CD14-positive monocyte (primary cell): ENCODE measurements around the gene SRSF12. TPM values are rescaled to one million over a fixed set of nuclear protein-coding genes. Genes with fewer than 3 reads are reported as not detected.

ENCODE experiments used
- DNase-seq, 3 donors: peaks; one replicate each; pipeline ENCODE4 v3.0.0-alpha.2; 2011 to 2022
- H2AFZ ChIP-seq: 2 replicates; pipeline ENCODE4 v1.6.0; 2012; ENCODE audit warnings: mild to moderate bottlenecking, low read depth, low read length, inconsistent platforms; ENCODE audit not compliant: insufficient read depth, poor library complexity, severe bottlenecking
- H3K27ac ChIP-seq, 2 donors: 1 replicate in 1 of 2; 2 replicates in 1 of 2; pipeline ENCODE4 v1.5.1; 2012 to 2013; ENCODE audit warnings: low read length in 2 of 2, control low read depth in 1 of 2, inconsistent platforms in 1 of 2, low read depth in 1 of 2, mild to moderate bottlenecking in 1 of 2
- H3K27me3 ChIP-seq, 2 donors: one replicate each; pipeline versions ENCODE4 v1.6.0 to v1.6.1; 2011 to 2013; ENCODE audit warnings: low read length in 2 of 2; ENCODE audit not compliant: control insufficient read depth in 2 of 2, insufficient read depth in 2 of 2
- H3K36me3 ChIP-seq, 2 donors: replicated peaks in 1 of 2; 1 replicate in 1 of 2; 2 replicates in 1 of 2; pipeline versions ENCODE4 v1.5.1 to v1.6.1; 2012 to 2013; ENCODE audit warnings: low read length in 2 of 2, control low read depth in 1 of 2, inconsistent platforms in 1 of 2, mild to moderate bottlenecking in 1 of 2; ENCODE audit not compliant: insufficient read depth in 2 of 2, control insufficient read depth in 1 of 2
- H3K4me1 ChIP-seq, 2 donors: 1 replicate in 1 of 2; 2 replicates in 1 of 2; pipeline versions ENCODE4 v1.5.1 to v1.6.1; 2012 to 2013; ENCODE audit warnings: low read length in 2 of 2, control low read depth in 1 of 2, inconsistent platforms in 1 of 2, mild to moderate bottlenecking in 1 of 2, moderate library complexity in 1 of 2; ENCODE audit not compliant: insufficient read depth in 2 of 2, control insufficient read depth in 1 of 2
- H3K4me2 ChIP-seq: replicated peaks from 2 replicates; pipeline ENCODE3; 2012; ENCODE audit warnings: low read length, moderate library complexity, mild to moderate bottlenecking; ENCODE audit not compliant: poor library complexity, severe bottlenecking; ENCODE audit errors: extremely low read depth
- H3K4me3 ChIP-seq, 3 experiments: fragments of 200-600 bp in 1 of 3; sonication (generic) in 1 of 3; replicated peaks in 1 of 3; 1 replicate in 2 of 3; 2 replicates in 1 of 3; pipeline ENCODE4 v1.5.1; 2011 to 2013; ENCODE audit warnings: low read length in 3 of 3, mild to moderate bottlenecking in 3 of 3, control low read depth in 2 of 3, low read depth in 2 of 3, inconsistent platforms in 1 of 3, moderate library complexity in 1 of 3
- H3K79me2 ChIP-seq: 2 replicates; pipeline ENCODE4 v1.6.0; 2012; ENCODE audit warnings: mild to moderate bottlenecking, control low read depth, inconsistent platforms, low read length, moderate library complexity; ENCODE audit not compliant: insufficient read depth
- H3K9ac ChIP-seq: 2 replicates; pipeline ENCODE4 v1.6.0; 2017; ENCODE audit warnings: low read length, mild to moderate bottlenecking; ENCODE audit not compliant: insufficient read depth, poor library complexity, severe bottlenecking
- H3K9me3 ChIP-seq, 2 donors: replicated peaks in 1 of 2; 1 replicate in 1 of 2; 2 replicates in 1 of 2; pipeline versions ENCODE4 v1.5.1 to v1.6.1; 2012 to 2013; ENCODE audit warnings: low read length in 2 of 2, control low read depth in 1 of 2; ENCODE audit not compliant: control insufficient read depth in 1 of 2, insufficient read depth in 1 of 2
- H4K20me1 ChIP-seq: 2 replicates; pipeline ENCODE4 v1.6.0; 2012; ENCODE audit warnings: mild to moderate bottlenecking, low read length, control low read depth, moderate library complexity; ENCODE audit not compliant: insufficient read depth
- H3K27ac Mint-ChIP-seq, 7 donors: one replicate each; pipeline ENCODE4 v1.8.0; 2020; ENCODE audit warnings: mild to moderate bottlenecking in 7 of 7, mixed read lengths in 7 of 7, moderate library complexity in 6 of 7, inconsistent platforms in 2 of 7
- H3K27me3 Mint-ChIP-seq, 3 donors: one replicate each; pipeline ENCODE4 v1.8.0; 2021 to 2022; ENCODE audit warnings: low read depth in 3 of 3, mild to moderate bottlenecking in 3 of 3, mixed read lengths in 3 of 3, moderate library complexity in 3 of 3, inconsistent platforms in 1 of 3
- H3K36me3 Mint-ChIP-seq, 2 donors: one replicate each; pipeline ENCODE4 v1.8.0; 2020; ENCODE audit warnings: mixed read lengths in 2 of 2, inconsistent platforms in 1 of 2, mild to moderate bottlenecking in 1 of 2
- H3K4me1 Mint-ChIP-seq: one replicate; pipeline ENCODE4 v1.8.0; 2020; ENCODE audit warnings: mild to moderate bottlenecking, mixed read lengths
- H3K4me3 Mint-ChIP-seq, 2 donors: one replicate each; pipeline ENCODE4 v1.8.0; 2020; ENCODE audit warnings: mild to moderate bottlenecking in 2 of 2, mixed read lengths in 2 of 2, moderate library complexity in 1 of 2
- H3K9me3 Mint-ChIP-seq, 7 donors: one replicate each; pipeline ENCODE4 v1.8.0; 2020 to 2022; ENCODE audit warnings: mixed read lengths in 7 of 7, mild to moderate bottlenecking in 6 of 7, moderate library complexity in 6 of 7, inconsistent platforms in 2 of 7
- WGBS: methylation state at CpG from one replicate; pipeline ENCODE4 v1.1.5; 2013; ENCODE audit warnings: missing lambda C conversion rate; ENCODE audit not compliant: insufficient coverage; 5-methylcytosine and 5-hydroxymethylcytosine counted together
- intact Hi-C, 2 donors: fragments of 100-400 bp; cut with micrococcal nuclease; formaldehyde crosslinking; loops; one replicate each; pipeline versions ENCODE4 v1.15.0 to v1.15.1; 2023
- polyA plus RNA-seq, 3 donors: library from polyadenylated mRNA; depleted of rRNA in 1 of 3; unstranded in 2 of 3; stranded (reverse) in 1 of 3; fragments of 300-500 nt in 2 of 3; fragments of >200 nt in 1 of 3; fragmentation: Illumina TruSeq in 2 of 3; gene quantifications; 1 replicate in 2 of 3; 2 replicates in 1 of 3; pipeline ENCODE4 v1.2.3, GENCODE V29; 2012 to 2021
- small RNA-seq: library from RNA; depleted of rRNA; stranded (forward); fragments of <200 nt; gene quantifications from one replicate; pipeline ENCODE3, GENCODE V24; 2012; ENCODE audit warnings: low read depth; ENCODE audit not compliant: insufficient read length
- TF ChIP-seq, protein P1 (sequence below): fragments of 200-600 bp; IDR thresholded peaks from one replicate; pipeline ENCODE4 v1.8.0; 2022; ENCODE audit warnings: antibody characterized with exemption, mild to moderate bottlenecking

The SRSF12 gene
- polyA plus RNA-seq, 3 donors: 0.04 TPM; not detected in 2

DNA sequence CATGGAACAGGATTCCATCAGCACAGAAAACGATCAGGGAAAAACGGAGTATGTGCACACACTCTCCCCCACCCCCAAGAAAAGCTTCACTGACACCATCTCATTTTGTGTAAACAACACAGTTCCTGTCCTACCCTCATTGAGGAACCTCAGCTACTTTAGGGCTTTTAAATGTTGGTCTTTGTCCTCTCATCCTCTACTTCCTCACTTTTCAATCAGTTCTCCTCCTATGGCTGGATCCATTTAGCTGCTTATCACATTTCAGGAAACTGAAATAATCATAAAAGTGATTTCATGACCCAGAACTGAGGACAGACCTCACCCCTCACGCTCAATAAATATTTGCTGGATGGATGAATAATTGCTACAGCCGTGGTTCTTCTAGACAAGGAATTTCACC, 70.4 kb downstream of the SRSF12 start:
- TF ChIP-seq, protein P1, sequence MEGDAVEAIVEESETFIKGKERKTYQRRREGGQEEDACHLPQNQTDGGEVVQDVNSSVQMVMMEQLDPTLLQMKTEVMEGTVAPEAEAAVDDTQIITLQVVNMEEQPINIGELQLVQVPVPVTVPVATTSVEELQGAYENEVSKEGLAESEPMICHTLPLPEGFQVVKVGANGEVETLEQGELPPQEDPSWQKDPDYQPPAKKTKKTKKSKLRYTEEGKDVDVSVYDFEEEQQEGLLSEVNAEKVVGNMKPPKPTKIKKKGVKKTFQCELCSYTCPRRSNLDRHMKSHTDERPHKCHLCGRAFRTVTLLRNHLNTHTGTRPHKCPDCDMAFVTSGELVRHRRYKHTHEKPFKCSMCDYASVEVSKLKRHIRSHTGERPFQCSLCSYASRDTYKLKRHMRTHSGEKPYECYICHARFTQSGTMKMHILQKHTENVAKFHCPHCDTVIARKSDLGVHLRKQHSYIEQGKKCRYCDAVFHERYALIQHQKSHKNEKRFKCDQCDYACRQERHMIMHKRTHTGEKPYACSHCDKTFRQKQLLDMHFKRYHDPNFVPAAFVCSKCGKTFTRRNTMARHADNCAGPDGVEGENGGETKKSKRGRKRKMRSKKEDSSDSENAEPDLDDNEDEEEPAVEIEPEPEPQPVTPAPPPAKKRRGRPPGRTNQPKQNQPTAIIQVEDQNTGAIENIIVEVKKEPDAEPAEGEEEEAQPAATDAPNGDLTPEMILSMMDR: no peak
- Histone ChIP-seq H3K9ac (no peak overlapping the region), H3K9me3 (no peaks in the 10 kb centered on the region), H3K4me1 (peaks cover 35 to 48% of the 10 kb centered on the region in 2 donors), H3K27me3 (no peaks in the 10 kb centered on the region), H3K4me3 (no peak overlapping the region), H3K36me3 (no peaks in the 10 kb centered on the region), H4K20me1 (no peaks in the 10 kb centered on the region), H2AFZ (no peak overlapping the region), H3K4me2 (peak overlapping the region; percentile 23), H3K79me2 (no peaks in the 10 kb centered on the region), H3K27ac (peak overlapping the region in 1 of 2 donors; percentile 23)
- intact Hi-C loops: no loop called here
- Mint-ChIP-seq H3K4me3 (peak overlapping the region in 1 of 2 donors; percentile 57), H3K36me3 (no peaks in the 10 kb centered on the region), H3K9me3 (no peaks in the 10 kb centered on the region), H3K27me3 (peaks cover 0 to 4% (median 1%) of the 10 kb centered on the region in 3 donors), H3K4me1 (peaks cover 57% of the 10 kb centered on the region), H3K27ac (peak overlapping the region in 6 of 7 donors; percentile 45 to 71 (median 60))
- 28% methylated on average over 2 of the region's 4 CpGs for WGBS
- DNase-seq: peak in 2 of 3 donors; percentile 16 to 38

Small RNAs within 50 kb of the gene (small RNA-seq; reads per million reads assigned to genes)
- gene RN7SL336P (not detected), gene RNU2-61P (2.1 reads per million)

Other genes with a start within 250 kb of the SRSF12 start
- gene RNGTT, start 154.5 kb downstream of the SRSF12 start, polyA plus RNA-seq: 1 to 10 TPM; 2.3 to 8.6 (median 5.8) TPM
- 100 to 1,000 TPM; 102 to 398 (median 348) TPM for gene PNRC1, start 37.3 kb downstream of the SRSF12 start, polyA plus RNA-seq
- 1 to 10 TPM; 1.2 to 2.1 (median 1.4) TPM for gene PM20D2, start 28.0 kb upstream of the SRSF12 start, polyA plus RNA-seq
- not detected for gene GABRR1, start 99.3 kb upstream of the SRSF12 start, polyA plus RNA-seq
- 1 to 10 TPM in 1 of 3 donors, not detected in 2; 3.7 TPM for gene GABRR2, start 197.2 kb upstream of the SRSF12 start, polyA plus RNA-seq
- 10 to 100 TPM; 44.8 to 80.5 (median 66.1) TPM for gene UBE2J1, start 234.7 kb upstream of the SRSF12 start, polyA plus RNA-seq